ENCODE results near the gene SPEF1.

The SPEF1 gene

GRCh38 chr20:3764659-3765058, 16.6 kb downstream of the SPEF1 start:
- no peak for DNase-seq

- DNase-seq: no peak
Measured at GRCh38 chr20:3763671-3764601, 17.3 kb downstream of the SPEF1 start.

GRCh38 chr20:3760655-3761348, 20.4 kb downstream of the SPEF1 start:
- no peak for DNase-seq

GRCh38 chr20:3759884-3760283, 21.4 kb downstream of the SPEF1 start:
- DNase-seq: no peak

- no peak for DNase-seq
Measured at GRCh38 chr20:3759316-3759823, 21.9 kb downstream of the SPEF1 start.

GRCh38 chr20:3758566-3758965, 22.7 kb downstream of the SPEF1 start:
- DNase-seq: no peak

- DNase-seq: no peak
Measured at GRCh38 chr20:3757268-3757667, 24.0 kb downstream of the SPEF1 start.

GRCh38 chr20:3755814-3756480, 25.3 kb downstream of the SPEF1 start:
- DNase-seq: no peak

GRCh38 chr20:3755269-3755668, 26.0 kb downstream of the SPEF1 start:
- no peak for DNase-seq

GRCh38 chr20:3754276-3754630, 27.0 kb downstream of the SPEF1 start:
- no peak for DNase-seq

- no peak for DNase-seq
Measured at GRCh38 chr20:3753501-3754275, 27.6 kb downstream of the SPEF1 start.

- DNase-seq: peak; percentile 24
Measured at GRCh38 chr20:3753098-3753497, 28.1 kb downstream of the SPEF1 start.

- DNase-seq: no peak
Measured at GRCh38 chr20:3752386-3752759, 28.9 kb downstream of the SPEF1 start.

- no peak for DNase-seq
Measured at GRCh38 chr20:3751675-3752385, 29.4 kb downstream of the SPEF1 start.

- DNase-seq: no peak
Measured at GRCh38 chr20:3751305-3751674, 30.0 kb downstream of the SPEF1 start.

GRCh38 chr20:3749689-3750531, 31.3 kb downstream of the SPEF1 start:
- no peak for DNase-seq

GRCh38 chr20:3749087-3749688, 32.1 kb downstream of the SPEF1 start:
- no peak for DNase-seq

GRCh38 chr20:3748073-3748472, 33.2 kb downstream of the SPEF1 start:
- no peak for DNase-seq

GRCh38 chr20:3747471-3747870, 33.8 kb downstream of the SPEF1 start:
- DNase-seq: no peak

GRCh38 chr20:3745686-3746173, 35.5 kb downstream of the SPEF1 start:
- no peak for DNase-seq
